A549 treated with AZD9567 at 1 μM for 4 hours (cell line): ENCODE results near the gene ZNF615. TPM values are rescaled to one million over a fixed set of nuclear protein-coding genes. Genes with fewer than 3 reads are reported as not detected.

Experiments used
- total RNA-seq: library from RNA; stranded (reverse); fragments of 200-300 nt; extraction: Qiagen RNA extraction; gene quantifications from 5 replicates; pipeline ENCODE4 v1.2.3, GENCODE V29; 2022; ENCODE audit not compliant: insufficient read depth

ZNF615 gene
- 2.6 to 4.6 TPM (median 4.1 TPM) in 5 replicates for total RNA-seq

DNA sequence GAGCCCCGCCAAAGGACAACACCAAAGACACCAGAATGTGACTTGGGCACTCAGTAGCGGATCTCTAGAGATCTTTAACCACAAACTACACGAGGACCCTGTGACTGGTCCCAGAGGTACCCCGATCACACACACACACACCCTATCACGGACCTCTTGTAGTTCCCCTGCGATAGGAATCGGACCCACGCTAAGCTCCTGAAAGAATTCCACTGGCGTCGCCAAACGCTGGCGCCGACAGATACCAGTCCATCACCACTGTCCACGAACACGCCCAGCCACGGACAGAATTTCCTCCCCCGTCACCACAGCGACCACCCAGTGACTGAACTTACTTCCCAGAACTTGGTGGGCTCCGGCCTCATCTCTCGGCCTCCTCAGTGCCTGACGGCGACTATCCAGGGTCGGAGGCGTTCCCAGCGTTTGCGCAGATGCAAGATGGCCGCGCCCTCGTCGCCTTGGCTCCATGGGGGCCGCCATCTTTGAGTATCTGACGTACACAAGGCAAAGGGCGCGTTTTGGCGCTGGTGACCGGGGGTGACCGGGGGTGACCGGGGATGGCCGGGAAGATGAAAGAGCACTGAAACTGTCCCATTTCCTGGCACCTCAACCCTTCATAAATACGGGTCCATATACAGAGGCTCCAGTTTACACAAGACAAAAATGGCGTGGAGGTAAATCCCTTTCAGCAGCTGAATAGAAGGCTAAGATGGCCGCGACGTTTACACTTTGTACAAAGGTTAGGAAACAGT is at the start of gene ZNF615:
Gene ZNF615 (minus strand): TSS at position 406 of the 752 bp plus-strand sequence. CDS start 4,500 bp downstream, outside the sequence.

DNA sequence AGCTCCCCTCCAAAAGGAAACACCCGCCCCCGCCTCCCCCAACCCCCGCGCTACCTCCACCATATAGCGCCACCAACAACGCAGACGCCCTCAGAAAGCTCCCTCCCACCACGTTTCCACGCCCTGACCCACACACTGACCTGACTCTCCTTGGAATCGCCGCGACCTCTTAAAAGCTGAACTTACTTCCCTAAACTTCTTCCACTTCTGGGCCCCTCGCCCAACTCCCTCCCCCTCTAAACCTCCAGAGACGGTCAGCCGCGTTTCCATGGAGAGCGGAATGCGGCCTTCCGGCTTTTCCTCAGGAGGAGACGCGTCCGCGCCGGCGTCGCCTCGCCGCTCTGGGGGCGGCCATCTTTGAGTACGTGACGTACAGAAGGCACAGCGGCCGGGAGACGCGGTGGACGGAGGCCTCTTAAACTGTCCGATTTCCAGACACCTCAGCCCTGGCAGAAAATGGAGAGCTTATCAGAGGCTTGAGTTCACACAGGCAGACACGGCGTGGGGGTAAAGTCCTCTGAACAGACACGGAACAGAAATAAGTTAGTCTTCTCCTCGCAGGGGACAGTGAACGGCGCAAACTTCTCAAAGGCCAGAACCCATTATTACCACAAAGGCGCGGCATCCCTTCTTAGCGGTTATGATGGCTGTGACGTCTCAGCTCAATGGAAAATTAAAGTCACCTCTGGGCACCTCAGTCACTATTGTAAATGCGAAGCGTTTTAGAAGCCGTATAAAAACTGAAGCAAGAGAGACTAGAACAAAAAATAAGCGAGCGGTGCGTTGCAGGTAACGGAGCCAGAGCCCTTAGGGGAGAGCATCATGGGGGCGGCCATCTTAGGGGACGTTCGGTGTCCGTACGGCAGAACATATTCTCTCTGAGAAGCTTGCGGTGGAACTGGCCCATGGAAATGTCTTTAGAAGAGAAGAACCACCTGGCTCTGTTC is 40.8 kb upstream of the ZNF615 start, which contains the start of gene ZNF432:
Gene ZNF432 (minus strand): TSS at position 284 of the 947 bp plus-strand sequence. CDS start 1,970 bp downstream, outside the sequence.

DNA sequence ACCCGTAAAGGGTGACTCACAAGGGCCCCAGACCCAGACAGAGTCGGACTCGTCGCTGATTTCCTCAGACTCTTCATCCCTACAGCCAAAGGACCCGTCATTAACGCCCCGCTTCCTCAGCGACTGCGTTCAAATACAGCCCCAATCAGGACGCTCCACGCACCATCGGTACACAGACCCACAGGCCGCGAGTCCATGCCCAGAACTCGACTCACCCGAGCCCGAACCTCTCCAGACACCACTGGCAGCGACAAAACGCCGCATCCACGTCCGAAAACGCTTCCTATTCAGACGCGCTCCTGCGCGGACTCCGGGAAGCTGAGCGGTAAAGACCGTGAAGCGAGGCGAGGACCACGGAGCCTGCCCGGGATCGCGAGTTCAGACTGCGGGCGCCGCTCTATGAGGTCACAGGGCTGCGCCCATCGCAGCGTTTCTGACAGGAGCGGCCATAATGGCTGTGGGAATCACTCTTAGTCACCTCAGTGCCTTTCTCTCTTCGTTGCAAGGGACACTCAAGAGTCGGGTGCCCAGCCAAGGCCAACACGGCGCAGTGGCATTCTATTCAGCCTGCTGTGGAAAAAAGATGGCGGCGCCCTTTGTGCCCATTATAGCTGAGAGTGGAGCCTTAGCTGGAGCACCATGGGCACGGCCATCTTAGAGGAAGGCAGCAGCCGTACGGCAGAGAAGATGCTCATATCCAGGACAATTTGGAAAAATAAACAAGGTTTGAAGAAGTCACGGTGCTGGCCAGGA is 20.2 kb upstream of the ZNF615 start, which contains the start of gene ZNF614:
Gene ZNF614 (minus strand): TSS at position 353 of the 753 bp plus-strand sequence. CDS start 2,634 bp downstream, outside the sequence.

DNA sequence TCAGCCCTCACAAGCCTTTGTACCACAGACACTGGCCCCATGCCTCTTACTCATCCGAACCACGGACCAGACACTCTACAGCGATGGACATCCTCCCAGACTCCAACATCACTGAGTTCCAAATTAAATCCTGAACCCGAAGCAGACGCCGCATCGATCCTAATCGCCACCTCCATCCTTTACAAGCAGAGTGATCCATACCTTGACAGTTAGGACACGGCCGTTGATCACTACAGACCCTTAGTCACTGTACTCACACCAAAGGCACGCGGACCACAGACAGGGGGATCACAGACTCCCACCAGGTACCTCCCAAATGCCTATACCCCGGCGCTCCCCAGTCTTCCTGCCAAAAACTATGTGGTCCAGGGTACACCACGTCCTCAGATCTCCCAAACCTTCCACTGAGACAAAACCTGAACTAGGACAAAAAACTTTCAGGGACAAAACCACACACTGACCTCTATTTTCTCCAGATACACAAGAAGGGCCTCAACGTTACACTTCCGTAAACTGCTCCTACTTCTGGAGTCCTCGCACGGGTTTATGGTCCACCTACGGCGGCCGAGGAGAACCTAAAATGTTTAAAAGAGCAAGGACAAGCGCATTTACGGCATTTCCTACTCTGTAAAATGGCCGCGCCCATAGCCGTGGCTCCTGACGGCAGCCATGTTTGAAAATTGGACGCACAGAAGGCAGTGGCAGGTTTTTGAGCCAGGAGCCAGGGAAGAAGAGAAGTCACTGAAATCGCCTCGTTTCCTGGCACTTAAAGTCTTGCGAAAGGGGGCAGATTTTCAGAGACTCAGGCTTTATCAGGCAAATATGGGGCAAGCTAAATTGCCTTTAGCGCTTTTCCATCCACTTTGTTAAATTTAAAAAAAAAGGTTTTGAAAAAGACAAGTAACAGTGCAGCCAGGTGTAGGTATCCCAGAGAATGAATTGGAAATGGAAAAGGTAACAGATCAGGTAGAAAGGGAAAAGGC is 21.4 kb downstream of the ZNF615 start, which contains the start of gene ZNF350:
Gene ZNF350 (minus strand): TSS at position 532 of the 983 bp plus-strand sequence. CDS start 12,480 bp downstream, outside the sequence.

Other genes with a start within 250 kb of the ZNF615 start
- gene FPR2, start 247.0 kb downstream of the ZNF615 start, total RNA-seq, result not detected in 5 replicates
- not detected in 5 replicates for gene FPR3, start 213.1 kb downstream of the ZNF615 start, total RNA-seq
- gene ZNF577, start 120.3 kb downstream of the ZNF615 start, total RNA-seq, result 0.03 to 0.08 TPM (median 0.06 TPM) in 3 of 5 replicates, not detected in the others
- gene ZNF649, start 103.2 kb downstream of the ZNF615 start, total RNA-seq, result 0.11 to 0.35 TPM (median 0.17 TPM) in 4 of 5 replicates, not detected in the other
- 0.75 to 2.2 TPM (median 1.3 TPM) in 4 of 5 replicates, not detected in the other for gene ZNF613, start 80.7 kb downstream of the ZNF615 start, total RNA-seq
- 3.3 to 8.1 TPM (median 3.9 TPM) in 5 replicates for gene ZNF350, start 21.4 kb downstream of the ZNF615 start, total RNA-seq
- 2.9 to 4.3 TPM (median 3.4 TPM) in 5 replicates for gene ZNF614, start 20.2 kb upstream of the ZNF615 start, total RNA-seq
- gene ZNF432, start 40.6 kb upstream of the ZNF615 start, total RNA-seq, result 1.4 to 1.9 TPM (median 1.7 TPM) in 4 of 5 replicates, not detected in the other
- gene ZNF841, start 87.6 kb upstream of the ZNF615 start, total RNA-seq, result 1.5 to 3.1 TPM (median 1.9 TPM) in 5 replicates
- gene ZNF616, start 131.7 kb upstream of the ZNF615 start, total RNA-seq, result 0.52 to 4.3 TPM (median 0.91 TPM) in 5 replicates
- 0.53 to 1.1 TPM (median 0.69 TPM) in 5 replicates for gene ZNF836, start 163.4 kb upstream of the ZNF615 start, total RNA-seq
- 268 to 309 TPM (median 304 TPM) in 5 replicates for gene PPP2R1A, start 181.8 kb upstream of the ZNF615 start, total RNA-seq